ENCODE data around the gene B3GALNT2.

B3GALNT2 gene

GRCh38 chr1:235450886-235451483 is 53.3 kb downstream of the B3GALNT2 start:
- no peak for DNase-seq (ENCODE audit: low spot score)

GRCh38 chr1:235450433-235450832 is 53.8 kb downstream of the B3GALNT2 start:
- DNase-seq (ENCODE audit: low spot score): no peak

DNA sequence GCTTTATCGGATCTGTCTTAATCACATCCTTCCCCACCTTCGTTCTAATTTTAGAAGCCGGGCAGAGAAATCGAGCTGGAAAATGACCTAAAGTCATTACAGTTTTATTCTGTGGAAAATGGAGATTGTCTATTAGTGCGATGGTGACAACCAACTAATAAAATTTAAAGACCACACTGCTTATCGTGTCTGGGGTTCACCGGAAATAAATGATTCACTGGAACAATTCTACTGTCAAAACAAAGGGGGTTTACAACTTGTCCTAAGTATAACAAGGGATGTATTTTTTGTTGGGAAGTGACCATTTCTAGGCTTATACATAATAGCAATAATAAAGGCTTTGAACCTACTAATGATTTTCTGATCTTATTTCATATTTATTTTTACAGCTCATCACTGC is 55.6 kb downstream of the B3GALNT2 start:
- no peak for DNase-seq (ENCODE audit: low spot score)

- no peak for DNase-seq (ENCODE audit: low spot score)
Measured at GRCh38 chr1:235442788-235443429, 61.3 kb downstream of the B3GALNT2 start.

DNA sequence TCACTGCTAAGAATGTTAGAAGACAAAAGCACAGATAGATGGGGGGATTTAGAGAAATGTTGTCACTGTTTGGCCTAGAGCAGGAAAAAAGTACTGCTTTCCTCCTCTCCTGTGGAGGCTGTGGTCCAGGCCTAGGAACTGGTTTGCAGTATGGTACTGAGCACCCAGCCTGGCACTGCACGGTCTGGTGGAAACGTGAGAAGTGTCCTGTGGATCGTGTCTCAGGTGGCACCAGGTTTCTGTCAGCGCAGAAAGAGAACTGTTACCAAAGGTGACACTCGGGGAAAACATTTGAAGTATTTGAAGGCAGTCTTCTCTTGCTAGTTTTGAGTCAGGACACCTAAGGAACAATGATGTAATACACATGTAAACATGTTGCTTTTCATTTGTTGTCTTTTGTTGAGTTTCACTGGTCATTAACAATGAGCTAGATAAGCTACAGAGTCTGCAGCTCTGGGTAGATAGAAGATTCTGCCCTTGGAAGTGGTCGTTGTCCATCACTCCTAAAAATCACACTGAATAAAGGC is 63.0 kb downstream of the B3GALNT2 start:
- no peak for DNase-seq (ENCODE audit: low spot score)

- no peak for DNase-seq (ENCODE audit: low spot score)
Measured at GRCh38 chr1:235434001-235434400, 70.3 kb downstream of the B3GALNT2 start.

DNA sequence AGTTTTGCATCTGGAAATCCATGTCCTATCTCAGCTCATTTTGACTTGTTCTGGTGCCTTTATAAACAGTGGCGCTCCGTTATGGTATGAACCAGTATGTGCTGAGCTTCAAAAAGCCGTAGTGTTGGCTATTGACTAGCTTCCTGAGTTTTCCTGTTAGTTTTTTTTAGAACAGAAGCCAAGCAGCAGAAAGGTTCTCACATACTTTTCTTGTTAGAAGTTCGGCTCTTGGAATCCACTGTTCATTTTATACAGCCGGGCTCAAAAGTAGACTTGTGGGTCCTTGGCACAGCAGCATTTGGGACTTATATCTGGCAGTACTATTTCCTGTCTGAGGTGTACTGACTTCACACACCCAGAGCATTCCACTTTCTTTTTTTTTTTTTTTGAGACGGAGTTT is 73.3 kb downstream of the B3GALNT2 start:
- DNase-seq (ENCODE audit: low spot score): no peak

- no peak for DNase-seq (ENCODE audit: low spot score)
Measured at GRCh38 chr1:235429143-235429542, 75.1 kb downstream of the B3GALNT2 start.

DNA sequence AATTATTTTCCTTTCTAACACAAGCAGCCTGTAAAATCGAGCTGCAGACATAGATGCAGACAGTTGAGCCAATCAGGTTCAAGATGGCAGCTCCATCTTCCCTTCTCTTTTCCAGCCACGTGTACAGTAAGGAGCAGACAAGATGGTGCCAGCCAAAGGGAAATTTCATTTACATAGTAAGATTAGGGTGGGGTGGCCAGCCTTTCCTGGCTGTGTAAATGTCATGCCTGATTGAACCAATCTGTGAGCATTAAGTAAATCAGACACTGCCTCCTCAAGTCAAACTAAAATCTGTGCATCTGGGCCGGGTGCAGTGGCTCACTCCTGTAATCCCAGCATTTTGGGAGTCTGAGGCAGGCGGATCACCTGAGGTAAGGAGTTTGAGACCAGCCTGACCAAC is 76.8 kb downstream of the B3GALNT2 start:
- DNase-seq (ENCODE audit: low spot score): no peak

DNA sequence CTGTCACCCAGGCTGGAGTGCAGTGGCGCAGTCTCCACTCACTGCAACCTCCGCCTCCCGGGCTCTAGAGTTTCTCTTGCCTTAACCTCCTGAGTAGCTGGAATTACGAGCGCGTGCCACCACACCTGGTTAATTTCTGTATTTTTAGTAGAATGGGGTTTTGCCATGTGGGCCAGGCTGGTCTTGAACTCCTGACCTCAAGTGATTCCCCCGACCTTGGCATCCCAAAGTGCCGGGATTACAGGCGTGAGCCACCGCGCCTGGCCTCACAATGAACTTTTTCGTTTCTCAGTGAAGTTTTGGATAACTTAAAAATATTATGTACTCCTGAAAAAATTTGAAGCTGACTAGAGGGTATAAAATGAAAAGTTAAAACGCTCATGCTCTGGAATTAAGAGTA is 77.6 kb downstream of the B3GALNT2 start:
- no peak for DNase-seq (ENCODE audit: low spot score)

- DNase-seq (ENCODE audit: low spot score): no peak
Measured at GRCh38 chr1:235426143-235426542, 78.1 kb downstream of the B3GALNT2 start.

GRCh38 chr1:235425357-235425756 is 78.9 kb downstream of the B3GALNT2 start:
- DNase-seq (ENCODE audit: low spot score): no peak

GRCh38 chr1:235424092-235424491 is 80.2 kb downstream of the B3GALNT2 start:
- DNase-seq (ENCODE audit: low spot score): no peak

- DNase-seq (ENCODE audit: low spot score): no peak
Measured at GRCh38 chr1:235423214-235423652, 81.0 kb downstream of the B3GALNT2 start.

DNA sequence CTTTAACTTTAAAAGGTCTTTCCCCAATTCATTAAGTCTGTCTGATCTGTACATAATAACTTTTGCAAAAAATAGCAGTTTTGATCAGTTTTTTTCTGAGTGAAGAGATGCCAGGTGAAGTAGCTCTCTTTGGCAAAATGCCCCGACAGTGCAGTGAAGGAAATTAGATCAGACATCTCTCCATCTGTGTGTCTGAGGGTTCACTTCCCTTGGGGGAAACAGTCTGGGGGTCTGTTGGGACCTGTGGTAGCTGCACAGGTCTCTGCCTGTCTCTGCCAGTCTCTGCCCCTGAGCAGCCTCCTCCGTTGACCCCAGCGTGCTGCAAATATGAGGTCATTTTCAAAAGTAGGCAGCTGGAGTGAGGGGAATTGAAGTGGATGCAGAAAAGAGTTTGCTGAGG is 82.5 kb downstream of the B3GALNT2 start:
- DNase-seq (ENCODE audit: low spot score): no peak

DNA sequence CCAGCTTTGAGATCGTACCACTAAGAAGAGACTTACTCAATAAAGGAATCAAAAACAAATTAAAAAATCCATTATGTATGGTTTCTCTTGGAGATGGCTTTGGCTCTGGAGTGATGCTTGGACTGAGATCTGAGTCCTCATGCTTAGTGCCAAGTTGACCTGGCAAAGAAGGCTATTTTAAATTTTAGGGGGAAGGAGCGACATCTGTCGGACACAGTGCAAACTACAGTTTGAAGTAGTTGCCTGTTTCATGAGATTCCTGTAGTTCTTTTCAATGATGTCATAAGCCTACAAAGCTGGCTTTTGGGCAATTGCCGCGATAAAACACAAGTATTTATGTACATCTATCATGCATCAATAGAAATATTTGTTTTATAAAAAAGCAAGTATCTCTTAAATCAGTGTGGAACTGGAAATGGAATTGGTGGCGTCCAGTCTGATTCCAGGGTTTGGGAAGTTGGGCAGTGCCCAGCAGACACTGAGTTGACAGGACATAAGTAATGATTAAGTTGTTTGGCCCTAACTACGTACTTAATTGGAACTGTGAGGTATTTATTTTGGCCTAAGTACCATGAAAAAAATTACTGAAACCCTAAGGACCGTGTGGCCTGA is 87.1 kb downstream of the B3GALNT2 start:
- DNase-seq (ENCODE audit: low spot score): peak; percentile 86

- DNase-seq (ENCODE audit: low spot score): no peak
Measured at GRCh38 chr1:235416662-235417049, 87.6 kb downstream of the B3GALNT2 start.

- DNase-seq (ENCODE audit: low spot score): peak; percentile 82
Measured at GRCh38 chr1:235415008-235415904, 89.0 kb downstream of the B3GALNT2 start.

GRCh38 chr1:235411489-235412486 is 92.5 kb downstream of the B3GALNT2 start:
- DNase-seq (ENCODE audit: low spot score): peak; percentile 44

DNA sequence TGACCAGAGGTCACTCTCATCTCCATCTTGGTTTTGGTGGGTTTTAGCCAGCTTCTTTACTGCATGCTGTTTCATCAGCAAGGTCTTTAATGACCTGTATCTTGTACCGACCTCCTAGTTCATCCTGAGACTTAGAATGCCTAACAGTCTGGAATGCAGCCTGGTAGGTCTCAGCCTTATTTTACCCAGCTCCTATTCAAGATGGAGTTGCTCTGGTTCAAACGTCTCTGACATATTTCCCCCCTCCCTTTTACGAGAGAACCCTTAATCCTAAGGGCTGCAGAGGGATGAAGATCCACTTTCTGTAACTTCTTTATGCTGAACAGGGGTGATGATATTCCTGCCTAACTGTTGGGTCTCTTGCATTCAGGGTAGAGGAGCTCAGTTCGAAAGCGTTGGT is 93.8 kb downstream of the B3GALNT2 start:
- DNase-seq (ENCODE audit: low spot score): no peak
